ENCODE results near the gene NTRK2.

Gene NTRK2

DNA sequence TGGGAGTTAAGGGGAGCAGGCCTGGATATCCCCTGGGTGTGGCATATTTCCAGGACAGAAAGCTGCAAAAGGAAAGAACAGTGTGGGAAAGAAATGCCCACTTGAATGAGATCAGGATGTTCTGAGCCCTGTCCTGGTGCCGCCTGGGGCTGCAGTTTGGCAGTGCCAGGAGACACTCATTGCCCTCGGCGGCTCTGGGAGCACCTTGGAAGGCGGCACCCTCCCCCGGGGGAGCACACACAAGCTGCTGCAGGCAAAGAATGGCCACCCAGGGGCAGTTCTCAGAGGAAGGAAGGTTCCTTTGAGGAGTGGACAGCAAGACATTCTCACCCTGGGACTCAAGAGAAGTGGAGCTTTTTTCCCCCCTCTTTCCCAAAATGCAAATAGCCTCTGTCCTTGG, 305.3 kb downstream of the NTRK2 start:
- DNase-seq (ENCODE audit: low spot score): no peak

DNA sequence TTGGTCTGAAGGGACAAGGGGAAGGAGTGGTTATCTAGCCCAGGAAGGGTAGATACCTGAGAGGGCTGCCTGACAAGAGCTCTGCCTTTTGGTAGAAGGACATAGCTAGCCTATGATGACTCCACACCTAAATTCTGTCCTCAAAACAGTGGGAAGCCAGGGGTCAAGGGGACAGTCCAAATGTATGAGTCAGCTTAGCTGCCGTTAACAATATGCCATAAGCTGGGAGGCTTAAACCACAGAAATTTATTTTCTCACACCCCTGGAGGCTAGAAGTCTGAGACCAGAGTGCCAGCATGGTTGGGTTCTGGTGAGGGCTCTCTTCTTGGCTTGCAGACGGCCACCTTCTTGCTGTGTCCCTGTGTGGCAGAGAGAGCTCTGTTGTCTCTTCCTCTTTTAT, 306.4 kb downstream of the NTRK2 start:
- no peak for DNase-seq (ENCODE audit: low spot score)

DNA sequence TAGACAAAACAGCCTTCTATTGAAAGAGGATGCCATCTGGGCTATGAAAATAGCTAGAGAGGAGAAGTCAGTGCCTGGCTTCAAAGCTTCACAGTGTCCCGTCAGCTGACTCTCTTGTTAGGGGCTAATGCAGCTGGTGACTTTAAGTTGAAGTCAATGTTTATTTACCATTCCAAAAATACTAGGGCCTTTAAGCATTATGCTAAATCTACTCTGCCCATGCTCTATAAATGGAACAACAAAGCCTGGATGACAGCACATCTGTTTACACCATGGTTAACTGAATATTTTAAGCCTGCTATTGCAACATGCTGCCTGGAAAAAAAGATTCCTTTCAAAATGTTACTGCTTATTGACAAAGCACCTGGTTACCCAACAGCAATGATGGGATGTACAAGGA, 309.1 kb downstream of the NTRK2 start:
- DNase-seq (ENCODE audit: low spot score): no peak

DNA sequence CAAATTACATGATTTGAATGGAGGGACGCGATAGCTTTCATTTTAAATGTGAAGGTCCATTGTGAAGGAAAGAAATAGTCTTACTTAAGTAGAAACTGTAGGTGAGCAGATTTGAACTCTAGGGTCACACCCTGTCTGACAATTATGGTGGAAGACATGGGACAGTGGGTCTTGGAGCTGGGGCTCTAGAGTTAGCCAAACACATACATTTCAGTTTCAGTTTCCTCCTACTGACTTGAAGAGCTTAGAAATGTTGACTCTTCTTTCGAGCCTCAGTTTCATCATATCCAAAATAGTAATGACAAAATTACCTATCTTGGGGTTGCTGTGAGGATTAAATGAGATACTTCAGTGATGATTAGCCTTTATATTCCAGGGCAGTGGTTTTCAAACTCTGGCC, 314.2 kb downstream of the NTRK2 start:
- DNase-seq (ENCODE audit: low spot score): no peak

DNA sequence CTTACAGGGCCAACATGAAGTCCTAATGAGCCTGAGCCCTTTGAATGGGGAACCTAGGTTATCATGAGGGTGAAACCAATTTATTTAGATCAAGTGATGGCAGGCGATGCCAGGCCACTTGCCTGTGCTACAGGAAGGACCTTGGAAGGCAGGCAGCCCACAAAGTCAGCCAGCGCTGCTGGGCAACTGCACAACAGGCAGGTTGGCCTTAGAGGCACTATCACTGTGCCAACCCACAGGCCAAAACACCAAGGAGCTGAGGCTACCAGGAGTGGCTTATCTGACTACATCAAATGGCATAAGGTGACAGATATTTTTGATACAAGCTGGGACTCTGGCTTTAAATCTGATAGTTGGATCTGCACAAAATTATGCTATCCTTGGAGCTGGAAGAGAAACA, 319.1 kb downstream of the NTRK2 start:
- no peak for DNase-seq (ENCODE audit: low spot score)

DNA sequence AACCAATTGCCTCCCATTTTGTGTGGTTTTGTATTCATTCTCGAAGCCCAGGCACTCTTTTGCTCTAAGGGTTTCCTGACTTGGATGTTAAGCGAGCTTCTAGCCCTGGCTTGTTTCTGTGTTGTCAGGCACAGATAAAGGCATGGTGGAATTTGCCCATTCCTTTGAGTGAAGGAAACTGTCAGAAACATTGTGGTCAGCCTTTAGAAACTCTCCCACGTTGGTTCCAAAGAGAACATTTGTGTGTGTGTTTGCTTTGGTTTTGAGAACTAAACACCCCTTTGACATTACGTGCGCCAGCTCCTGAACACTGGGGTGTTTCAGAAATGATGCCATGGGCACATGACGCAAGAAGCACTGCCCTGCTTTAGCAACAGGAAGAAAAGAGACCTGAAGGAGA, 320.9 kb downstream of the NTRK2 start:
- DNase-seq (ENCODE audit: low spot score): no peak

DNA sequence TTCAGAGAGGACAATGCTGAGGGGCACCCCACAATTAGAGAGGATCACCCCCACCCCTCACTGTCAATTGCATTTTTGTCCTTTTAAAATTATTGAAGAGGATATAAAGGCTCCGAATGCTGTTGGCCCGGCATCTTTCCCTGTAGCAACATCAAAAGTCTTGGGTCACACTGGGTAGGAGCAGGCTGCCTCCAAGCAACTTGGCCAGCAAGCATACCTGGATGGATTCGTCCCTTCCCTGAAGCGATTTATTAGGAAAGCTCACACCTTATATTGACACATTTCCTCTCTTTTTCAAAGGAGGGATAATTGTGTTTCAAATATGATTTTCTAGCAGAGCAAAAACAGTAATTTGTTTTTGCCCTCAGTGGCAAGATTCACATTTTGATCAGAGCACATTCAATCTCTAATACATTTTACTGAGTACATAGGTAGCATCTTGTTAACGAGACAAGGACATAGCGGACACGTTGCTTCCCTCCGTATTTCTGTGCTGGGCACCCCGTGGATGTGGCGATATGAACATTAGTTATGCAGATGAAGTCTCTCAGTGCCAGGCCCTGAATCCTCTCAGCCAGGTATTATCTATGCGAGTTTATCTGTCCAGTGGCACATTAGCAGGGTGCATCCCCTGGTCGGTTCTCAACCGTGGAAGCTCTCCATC, 321.5 kb downstream of the NTRK2 start:
- no peak for DNase-seq (ENCODE audit: low spot score)

DNA sequence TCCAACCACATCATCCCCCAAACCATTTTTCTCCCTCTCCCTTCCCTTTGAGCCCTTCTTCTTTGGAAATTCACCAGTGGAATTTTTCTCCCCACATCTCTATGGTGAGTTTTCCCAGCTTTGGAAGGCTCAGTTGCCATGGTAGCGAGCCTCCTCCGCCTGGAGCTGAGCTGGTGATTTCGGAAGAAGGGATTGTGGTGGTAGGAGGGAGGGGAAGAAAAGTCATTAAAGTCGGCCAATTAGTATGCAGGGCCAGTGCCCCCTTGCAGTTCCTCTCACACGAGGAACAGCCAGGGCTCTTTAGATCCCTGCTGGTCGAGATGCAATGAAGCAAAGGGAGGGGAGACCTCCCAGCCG, 322.0 kb downstream of the NTRK2 start:
- DNase-seq (ENCODE audit: low spot score): no peak

DNA sequence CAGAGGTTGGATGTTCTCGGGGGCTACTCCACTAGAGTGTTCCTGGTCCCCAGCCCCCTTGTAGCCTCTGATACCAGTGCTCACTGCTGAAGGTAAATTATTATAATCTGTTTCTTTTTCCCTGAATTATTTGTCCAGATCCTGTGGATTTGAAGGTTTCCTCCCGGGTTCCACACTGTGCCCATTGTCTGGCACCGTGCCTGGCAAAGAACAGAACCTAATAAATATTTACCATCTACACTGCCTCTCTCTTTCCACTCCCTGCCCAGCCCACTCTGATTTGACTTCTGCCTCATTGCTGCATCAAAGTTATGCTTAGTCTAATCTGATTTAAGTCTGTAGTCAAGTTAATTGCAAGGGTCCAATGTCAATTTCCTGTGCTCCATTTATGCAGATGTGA, 322.9 kb downstream of the NTRK2 start:
- no peak for DNase-seq (ENCODE audit: low spot score)

DNA sequence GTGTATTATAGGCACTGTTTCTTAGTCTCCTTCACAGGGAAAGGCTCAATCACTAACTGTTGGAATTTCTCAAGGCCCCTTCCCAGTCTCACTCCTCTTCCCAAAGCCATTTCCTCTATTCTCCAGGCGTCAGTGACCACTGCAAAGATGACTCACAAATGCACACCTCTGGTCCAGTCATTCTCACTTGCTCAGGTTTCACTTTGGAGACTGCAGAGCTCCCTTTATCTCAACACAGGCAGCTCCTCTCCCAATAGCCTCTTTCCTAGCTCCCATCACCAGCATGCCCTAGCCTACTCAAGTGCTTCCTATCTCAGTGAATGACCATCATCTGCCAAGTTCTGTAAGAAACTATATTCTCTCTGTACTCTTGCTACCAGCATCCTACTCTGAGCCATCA, 323.6 kb downstream of the NTRK2 start:
- DNase-seq (ENCODE audit: low spot score): no peak

DNA sequence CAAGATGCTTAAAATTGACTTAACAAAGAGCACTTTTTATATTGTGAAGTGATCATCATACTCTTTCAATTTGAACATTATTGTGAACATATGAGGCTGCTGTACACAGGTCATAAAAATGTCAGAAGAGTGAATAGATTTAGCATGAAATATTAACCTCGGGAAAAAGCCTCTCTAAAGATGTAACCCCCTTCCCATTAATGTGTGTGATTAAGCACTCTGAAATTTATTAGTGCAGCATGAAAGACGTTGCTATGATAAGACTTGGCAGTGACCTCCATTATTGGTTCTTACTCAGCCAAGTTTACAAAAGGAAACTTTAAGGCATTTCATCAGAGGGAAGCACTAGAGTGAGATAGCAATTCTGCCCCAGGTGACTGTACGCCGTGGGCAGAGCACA, 326.5 kb downstream of the NTRK2 start:
- DNase-seq (ENCODE audit: low spot score): no peak

DNA sequence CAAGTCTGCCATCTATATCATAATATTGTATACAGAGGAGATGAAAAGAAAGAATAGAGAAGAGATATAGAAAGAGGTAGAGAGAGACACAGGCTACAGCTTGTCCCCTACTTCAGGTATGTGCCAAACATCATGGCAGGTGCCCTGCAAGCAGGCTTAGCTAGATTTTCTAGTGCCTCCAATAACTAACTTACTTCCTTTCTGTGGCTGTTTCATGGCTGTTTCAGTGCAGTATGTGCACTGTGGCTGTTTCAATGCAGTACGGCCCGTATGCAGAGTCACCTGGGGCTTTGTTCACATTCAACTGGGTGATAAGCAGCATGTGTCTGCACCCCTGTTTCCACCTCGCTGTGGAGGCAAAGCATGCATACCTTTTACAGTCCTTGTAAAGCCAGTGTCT, 327.2 kb downstream of the NTRK2 start:
- DNase-seq (ENCODE audit: low spot score): no peak

DNA sequence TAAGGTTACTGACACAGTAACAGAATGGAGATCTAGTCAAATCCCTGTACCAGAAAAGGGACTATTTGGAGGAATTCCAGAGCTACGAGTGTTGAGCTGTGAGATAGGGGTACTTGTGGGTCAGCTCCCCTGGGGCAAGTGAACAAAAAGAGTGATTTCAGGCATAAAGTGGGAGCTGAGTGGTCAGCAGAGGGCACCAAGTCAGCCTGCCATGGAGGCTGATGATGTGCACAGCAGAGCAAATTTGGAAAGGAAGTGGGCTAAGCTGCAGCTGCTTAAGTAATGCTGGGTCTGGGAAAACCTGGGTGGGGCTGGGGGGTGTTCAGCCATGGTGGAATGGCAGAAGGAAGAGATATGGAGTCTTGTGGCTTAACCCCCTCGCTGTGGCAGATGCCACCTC, 327.9 kb downstream of the NTRK2 start:
- no peak for DNase-seq (ENCODE audit: low spot score)

DNA sequence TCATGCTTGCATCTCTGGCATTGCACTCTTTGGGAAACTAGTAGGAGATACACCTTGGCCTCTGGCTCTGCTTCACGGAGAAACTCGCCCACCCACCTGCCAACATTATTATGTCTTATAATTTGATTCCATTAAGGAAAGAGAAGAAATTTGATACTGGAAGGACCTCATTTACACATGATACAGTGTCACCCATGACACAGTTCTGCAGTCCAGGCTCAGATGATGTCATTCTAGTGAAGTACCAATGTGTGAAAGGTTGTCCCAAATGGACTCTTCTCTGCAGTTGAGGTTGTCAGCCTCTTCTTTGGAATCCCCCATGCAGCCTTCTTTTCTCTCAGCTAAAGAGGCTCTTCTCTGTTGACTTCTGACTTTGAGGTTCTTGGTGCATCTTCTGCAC, 329.1 kb downstream of the NTRK2 start:
- no peak for DNase-seq (ENCODE audit: low spot score)

DNA sequence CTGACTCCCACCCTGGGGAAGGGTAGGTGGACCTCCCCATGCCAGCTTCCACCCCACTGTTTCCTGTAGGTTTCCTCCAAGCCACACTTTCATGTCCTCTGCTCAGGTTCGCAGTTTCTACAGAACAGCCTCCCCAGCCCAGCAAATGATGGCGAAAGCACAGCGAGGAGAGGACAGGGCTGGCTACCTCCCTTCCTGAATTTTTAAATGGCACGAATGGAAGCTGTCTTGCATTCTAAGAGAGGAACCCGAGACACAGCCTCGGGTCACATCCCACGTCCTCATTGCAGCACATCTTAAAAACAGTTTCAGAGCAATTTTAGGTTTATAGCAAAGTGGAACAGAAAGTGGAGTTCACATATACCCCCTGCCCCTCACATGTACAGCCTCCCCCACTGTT, 330.3 kb downstream of the NTRK2 start:
- DNase-seq (ENCODE audit: low spot score): no peak

DNA sequence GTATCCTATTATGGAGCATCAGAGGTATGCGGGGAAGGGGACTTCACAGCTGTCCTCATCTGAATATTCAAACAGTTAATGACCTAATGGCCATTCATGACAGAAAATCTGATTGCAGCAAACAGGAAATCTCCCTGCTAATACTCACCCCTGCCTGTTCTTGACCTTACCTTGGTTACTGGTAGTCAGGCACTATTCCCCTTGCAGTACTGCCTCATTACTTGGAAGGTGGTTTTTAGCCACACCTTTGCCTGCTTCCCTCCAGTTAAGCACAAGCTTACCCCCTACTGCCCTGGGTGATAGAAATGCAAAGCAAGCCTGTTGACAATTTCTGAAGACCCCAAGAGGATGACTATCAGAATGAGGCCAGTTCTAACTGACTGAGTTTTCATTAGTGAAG, 332.4 kb downstream of the NTRK2 start:
- DNase-seq (ENCODE audit: low spot score): no peak

DNA sequence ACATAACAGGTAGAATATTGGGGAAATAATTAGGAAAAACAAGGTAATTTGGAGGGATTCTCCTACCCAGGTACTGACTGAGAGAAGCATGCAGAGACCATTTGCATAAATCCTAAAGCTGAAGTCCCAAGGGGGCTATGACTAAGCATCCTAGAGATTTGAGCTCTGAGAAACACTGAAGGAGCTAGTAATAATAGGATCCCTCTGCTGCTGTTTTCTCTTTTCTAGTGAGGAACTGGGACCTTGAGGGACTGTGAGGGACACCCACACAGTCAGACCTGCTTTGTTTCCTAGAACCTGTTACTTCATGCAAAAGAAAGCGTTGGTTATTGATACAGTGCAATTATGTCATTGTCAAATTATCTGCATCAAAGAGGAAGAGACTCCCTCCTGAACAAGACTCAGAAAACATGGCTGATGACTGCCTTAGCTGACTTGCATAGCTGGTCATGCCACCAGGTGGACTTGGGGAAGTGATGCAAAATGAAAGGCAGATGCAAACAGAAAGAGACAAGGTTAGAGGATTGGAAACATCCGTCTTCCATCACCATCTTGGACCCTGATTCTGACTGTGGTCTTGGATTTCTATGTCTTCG, 335.4 kb downstream of the NTRK2 start:
- DNase-seq (ENCODE audit: low spot score): no peak

DNA sequence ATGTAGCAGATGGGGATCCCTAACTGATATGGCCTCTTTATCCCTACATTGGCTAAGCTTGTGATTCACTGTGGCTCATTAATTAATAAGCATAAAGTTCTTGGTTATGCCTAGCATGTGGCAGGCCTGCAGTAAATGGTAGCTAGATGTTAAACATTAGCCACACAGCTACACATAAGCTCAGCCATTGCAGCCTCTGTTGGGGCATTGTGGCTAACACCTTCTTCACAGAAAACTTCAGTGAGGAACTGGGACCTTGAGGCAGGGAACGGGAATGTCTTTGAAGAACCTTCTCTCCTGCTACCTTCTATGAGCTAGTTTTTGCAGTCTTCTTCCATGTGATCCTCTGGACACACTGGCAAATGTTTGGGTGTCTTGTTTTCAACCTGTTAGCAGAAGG, 338.2 kb downstream of the NTRK2 start:
- no peak for DNase-seq (ENCODE audit: low spot score)

DNA sequence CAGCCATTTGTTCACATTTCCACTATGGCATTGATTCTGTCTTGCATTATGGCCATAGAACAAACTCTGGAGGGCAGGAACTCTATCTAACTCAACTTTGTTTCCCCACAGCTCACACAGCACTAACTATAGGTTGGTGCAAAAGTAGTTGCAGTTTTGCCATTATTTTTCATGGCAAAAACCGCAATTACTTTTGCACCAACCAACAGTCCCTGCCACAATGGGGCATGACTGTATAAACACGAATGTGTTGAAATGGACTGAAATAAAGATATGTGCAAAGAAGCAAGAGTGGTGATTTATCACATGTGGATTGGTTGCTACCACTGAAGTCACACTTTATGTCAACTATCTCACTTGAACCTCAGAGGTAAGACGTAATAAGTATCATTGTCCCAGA, 338.7 kb downstream of the NTRK2 start:
- DNase-seq (ENCODE audit: low spot score): no peak

DNA sequence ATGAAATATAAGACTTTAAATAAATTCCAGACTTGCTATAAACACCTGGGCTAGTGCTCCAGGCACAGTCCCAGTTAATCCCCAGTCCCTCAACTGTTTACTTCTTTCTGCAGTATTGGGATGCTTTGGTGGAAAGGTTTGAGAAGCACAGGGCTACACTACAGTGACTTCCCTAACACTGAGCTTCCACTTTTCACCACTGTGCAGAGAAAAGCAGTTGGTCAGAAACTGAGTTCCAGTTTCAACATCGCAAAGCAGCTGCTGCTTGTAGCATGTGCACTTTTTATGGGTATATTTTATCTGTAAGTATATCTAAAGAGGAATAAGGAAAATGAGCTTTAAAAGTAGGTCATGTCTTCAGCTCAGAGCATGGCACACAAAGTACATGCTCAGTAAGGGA, 339.7 kb downstream of the NTRK2 start:
- no peak for DNase-seq (ENCODE audit: low spot score)

DNA sequence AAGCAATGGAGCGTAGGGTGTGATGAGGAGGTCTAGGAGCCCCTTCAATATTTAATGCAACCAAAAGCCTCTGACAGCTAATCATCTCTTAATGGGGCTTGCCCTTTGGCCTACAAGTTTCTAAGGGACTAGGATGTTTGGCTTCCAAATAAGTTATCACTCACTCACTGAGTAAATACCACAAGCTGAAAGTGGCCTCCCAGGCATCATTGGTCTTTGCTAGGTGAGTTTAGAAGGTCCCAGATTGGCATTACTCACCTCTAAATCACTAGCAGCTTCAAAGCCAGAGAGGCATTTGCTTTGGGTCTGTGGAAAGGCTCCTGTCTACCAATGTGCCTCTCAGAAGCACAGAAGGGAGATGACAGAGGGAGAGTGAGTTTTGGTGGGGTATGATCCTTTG, 344.2 kb downstream of the NTRK2 start:
- DNase-seq (ENCODE audit: low spot score): no peak

DNA sequence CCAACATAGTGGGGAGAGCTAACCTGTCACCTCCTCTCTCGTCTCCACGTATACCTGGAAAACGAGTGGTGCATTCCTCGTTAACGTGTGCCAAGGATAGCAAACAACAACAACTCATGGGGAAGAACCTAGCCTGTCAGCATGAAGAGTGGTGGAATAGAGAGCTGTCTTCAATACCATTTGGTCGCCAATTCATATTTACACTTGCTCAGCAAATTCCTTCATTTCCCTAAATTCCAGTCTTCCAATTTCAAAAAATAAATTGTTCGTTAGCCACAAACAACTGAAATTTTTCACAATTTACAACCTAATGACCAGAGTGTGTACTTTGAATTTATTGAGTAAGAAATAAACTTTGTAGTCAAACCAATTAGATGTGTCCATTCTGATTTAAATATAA, 344.8 kb downstream of the NTRK2 start:
- no peak for DNase-seq (ENCODE audit: low spot score)

DNA sequence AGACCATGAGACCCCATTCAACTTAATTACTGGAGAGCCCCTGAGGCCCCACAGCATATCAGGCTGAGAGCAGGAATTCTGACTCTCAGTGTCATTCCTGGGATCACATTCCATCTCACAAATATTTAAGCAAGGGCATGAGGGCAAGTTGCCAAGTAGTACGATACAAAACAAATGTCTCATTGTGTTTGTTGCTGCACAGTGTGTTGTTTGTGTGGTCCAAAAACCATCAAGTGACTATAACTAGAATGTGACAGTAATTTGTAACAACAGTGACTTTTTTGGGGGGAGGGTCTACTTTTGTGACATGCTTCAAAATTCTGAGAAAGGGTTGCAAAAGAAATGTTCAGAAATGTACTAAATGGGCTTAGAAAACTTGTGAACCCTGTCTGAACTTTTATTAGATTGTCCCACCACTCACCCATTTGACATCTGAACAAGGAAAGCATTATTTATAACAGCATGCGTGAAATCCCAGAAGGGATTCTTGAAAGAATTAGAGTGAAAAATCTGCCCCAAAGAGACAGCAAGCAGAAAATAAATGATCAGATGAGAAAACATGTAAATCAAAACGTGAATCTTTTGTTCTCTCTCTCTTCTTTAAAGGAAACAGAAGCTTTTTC, 347.0 kb downstream of the NTRK2 start:
- DNase-seq (ENCODE audit: low spot score): no peak

DNA sequence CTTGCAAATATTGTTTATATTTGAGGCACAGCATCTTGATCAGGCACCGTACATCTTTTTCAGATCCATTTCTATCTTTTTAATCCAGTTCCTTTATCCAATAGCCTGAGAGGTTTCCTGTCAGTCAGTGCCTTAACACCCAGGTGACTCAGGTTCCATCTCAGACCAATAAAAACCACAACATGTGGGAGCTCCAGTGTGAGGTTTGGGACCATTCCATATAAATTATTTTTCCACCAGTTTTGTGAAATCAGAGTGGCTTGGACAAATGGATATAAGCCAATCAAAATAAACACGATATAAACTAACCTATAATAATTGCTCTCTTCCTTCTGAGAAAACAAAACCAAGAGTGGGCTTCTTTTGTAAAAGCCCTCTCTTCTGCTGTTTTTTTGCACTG, 351.3 kb downstream of the NTRK2 start:
- DNase-seq (ENCODE audit: low spot score): no peak
